Neural progenitor cell (in vitro differentiated cells): Measurements from ENCODE around the gene CPM.

ENCODE experiments used
- CTCF ChIP-seq: fragments of 200-600 bp; sonication (generic); IDR thresholded peaks from 2 replicates; pipeline ENCODE4 v1.5.1; 2017; ENCODE audit warnings: antibody characterized with exemption, mild to moderate bottlenecking
- EZH2phosphoT487 ChIP-seq: fragments of 200-600 bp; sonication (generic); IDR thresholded peaks from 2 replicates; pipeline ENCODE4 v1.6.1; 2017; ENCODE audit warnings: antibody characterized with exemption

- TF ChIP-seq CTCF = no peak
- TF ChIP-seq EZH2phosphoT487 = no peak
These were observed 39.2 kb downstream of the CPM start for GRCh38 chr12:68893741-68894140.
